Transverse colon (tissue), 4 donors: ENCODE data around the gene KRT8. TPM values are rescaled to one million over a fixed set of nuclear protein-coding genes. Genes with fewer than 3 reads are reported as not detected.

Experiments
- DNase-seq: peaks from one replicate; pipeline ENCODE4 v3.0.0-alpha.2; 2019
- H3K27ac ChIP-seq, 4 donors: fragments of 200-600 bp; sonication (generic); 2 replicates each; pipeline ENCODE4 v1.5.1; 2016 to 2018; ENCODE audit warnings: inconsistent platforms in 4 of 4
- H3K27me3 ChIP-seq: fragments of 200-600 bp; sonication (generic); 2 replicates; pipeline ENCODE4 v1.5.1; 2017; ENCODE audit warnings: inconsistent platforms
- H3K36me3 ChIP-seq, 4 donors: fragments of 200-600 bp; sonication (generic); 2 replicates each; pipeline ENCODE4 v1.5.1; 2017 to 2019; ENCODE audit warnings: inconsistent platforms in 4 of 4
- H3K4me1 ChIP-seq, 4 donors: fragments of 200-600 bp; sonication (generic); 2 replicates each; pipeline ENCODE4 v1.5.1; 2017 to 2020; ENCODE audit warnings: inconsistent platforms in 4 of 4
- H3K4me3 ChIP-seq, 4 donors: fragments of 200-600 bp; sonication (generic); 1 replicate in 1 of 4; 2 replicates in 3 of 4; pipeline versions ENCODE4 v1.5.1 to v1.6.1; 2017 to 2019; ENCODE audit warnings: inconsistent platforms in 4 of 4
- H3K9me3 ChIP-seq, 2 donors: fragments of 200-600 bp; sonication (generic); 2 replicates each; pipeline ENCODE4 v1.5.1; 2017 to 2019; ENCODE audit warnings: inconsistent platforms in 2 of 2
- EP300 ChIP-seq: sonication (generic); formaldehyde crosslinking; IDR thresholded peaks from one replicate; pipeline ENCODE4 v1.6.1; 2017; ENCODE audit warnings: antibody characterized with exemption, low read depth
- POLR2A ChIP-seq: fragments of 450-650 bp; IDR thresholded peaks from one replicate; pipeline ENCODE4 v1.6.1; 2016; ENCODE audit warnings: antibody characterized with exemption, mild to moderate bottlenecking, moderate library complexity
- POLR2AphosphoS5 ChIP-seq, 3 donors: sonication (generic); formaldehyde crosslinking; IDR thresholded peaks; one replicate each; pipeline ENCODE4 v1.6.1; 2016; ENCODE audit warnings: antibody characterized with exemption in 3 of 3
- WGBS, 2 donors: methylation state at CpG; one replicate each; pipeline ENCODE4 v1.1.5; 2018; ENCODE audit warnings: low coverage in 1 of 2; 5-methylcytosine and 5-hydroxymethylcytosine counted together
- in situ Hi-C, 4 donors: fragments of 200-750 bp; cut with MboI; loops; one replicate each; pipeline versions ENCODE4 v1.15.0 to v1.15.1; 2017; ENCODE audit warnings: low sequenced_read_pairs in 3 of 4, low pct_ligation_motif_present in 1 of 4, low pct_unique_long_range_greater_than_20kb in 1 of 4
- intact Hi-C: fragments of 100-400 bp; cut with DNase I; formaldehyde crosslinking; loops from one replicate; pipeline ENCODE4 v1.15.1; 2023; ENCODE audit warnings: low total_unique reads
- total RNA-seq, 4 donors: library from RNA; depleted of rRNA; stranded (reverse); fragments of >200 nt; gene quantifications; one replicate each; pipeline ENCODE4 v1.1.0, GENCODE V29; 2016
- TF ChIP-seq, protein P1 (sequence below), 5 experiments: fragments of 200-600 bp in 3 of 5; fragments of 450-650 bp in 2 of 5; sonication (generic) in 3 of 5; IDR thresholded peaks; 1 replicate in 2 of 5; 2 replicates in 3 of 5; pipeline ENCODE4 v1.5.1; 2016 to 2017; ENCODE audit warnings: antibody characterized with exemption in 5 of 5, inconsistent platforms in 3 of 5, mild to moderate bottlenecking in 2 of 5, moderate library complexity in 1 of 5

The KRT8 gene
- total RNA-seq, 4 donors from 2014 or later: 1,016 to 3,505 (median 2,245) TPM

DNA sequence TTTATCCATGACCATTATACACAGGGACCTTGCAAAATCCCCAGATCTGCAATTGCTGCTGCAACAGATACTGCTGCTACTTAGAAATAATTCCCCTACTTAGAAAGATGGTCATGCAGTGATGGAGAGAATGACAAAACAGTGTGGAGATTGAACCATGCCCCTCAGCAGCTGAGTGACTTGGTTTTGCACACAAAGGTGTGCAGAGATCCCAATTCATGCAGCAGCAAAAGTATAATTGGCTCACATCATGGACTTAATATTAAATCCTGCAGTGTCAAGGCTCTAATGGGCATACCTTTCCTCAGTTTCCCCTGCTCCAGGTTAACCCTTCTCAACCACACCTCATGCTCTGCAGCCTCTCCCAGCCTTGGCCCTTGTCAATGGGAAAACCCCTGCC, 53.1 kb downstream of the KRT8 start:
- Histone ChIP-seq H3K27ac (no peak overlapping the region), H3K4me1 (no peaks in the 10 kb centered on the region), H3K4me3 (no peak overlapping the region), H3K9me3 (no peaks in the 10 kb centered on the region), H3K27me3 (no peaks in the 10 kb centered on the region), H3K36me3 (no peaks in the 10 kb centered on the region)
- intact Hi-C loops: no loop called here
- in situ Hi-C loops: loop anchor here in 1 of 4 donors (25.0 kb wide), 1 partner anchor 464 kb away; the partner anchor contains the start of gene KRT84
- TF ChIP-seq POLR2A (no peak), POLR2AphosphoS5 (IDR thresholded peaks at IDR 0.05) (no peak), EP300 (no peak)
- TF ChIP-seq, protein P1, sequence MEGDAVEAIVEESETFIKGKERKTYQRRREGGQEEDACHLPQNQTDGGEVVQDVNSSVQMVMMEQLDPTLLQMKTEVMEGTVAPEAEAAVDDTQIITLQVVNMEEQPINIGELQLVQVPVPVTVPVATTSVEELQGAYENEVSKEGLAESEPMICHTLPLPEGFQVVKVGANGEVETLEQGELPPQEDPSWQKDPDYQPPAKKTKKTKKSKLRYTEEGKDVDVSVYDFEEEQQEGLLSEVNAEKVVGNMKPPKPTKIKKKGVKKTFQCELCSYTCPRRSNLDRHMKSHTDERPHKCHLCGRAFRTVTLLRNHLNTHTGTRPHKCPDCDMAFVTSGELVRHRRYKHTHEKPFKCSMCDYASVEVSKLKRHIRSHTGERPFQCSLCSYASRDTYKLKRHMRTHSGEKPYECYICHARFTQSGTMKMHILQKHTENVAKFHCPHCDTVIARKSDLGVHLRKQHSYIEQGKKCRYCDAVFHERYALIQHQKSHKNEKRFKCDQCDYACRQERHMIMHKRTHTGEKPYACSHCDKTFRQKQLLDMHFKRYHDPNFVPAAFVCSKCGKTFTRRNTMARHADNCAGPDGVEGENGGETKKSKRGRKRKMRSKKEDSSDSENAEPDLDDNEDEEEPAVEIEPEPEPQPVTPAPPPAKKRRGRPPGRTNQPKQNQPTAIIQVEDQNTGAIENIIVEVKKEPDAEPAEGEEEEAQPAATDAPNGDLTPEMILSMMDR (IDR thresholded peaks at IDR 0.05): no peak
- no peak for DNase-seq

DNA sequence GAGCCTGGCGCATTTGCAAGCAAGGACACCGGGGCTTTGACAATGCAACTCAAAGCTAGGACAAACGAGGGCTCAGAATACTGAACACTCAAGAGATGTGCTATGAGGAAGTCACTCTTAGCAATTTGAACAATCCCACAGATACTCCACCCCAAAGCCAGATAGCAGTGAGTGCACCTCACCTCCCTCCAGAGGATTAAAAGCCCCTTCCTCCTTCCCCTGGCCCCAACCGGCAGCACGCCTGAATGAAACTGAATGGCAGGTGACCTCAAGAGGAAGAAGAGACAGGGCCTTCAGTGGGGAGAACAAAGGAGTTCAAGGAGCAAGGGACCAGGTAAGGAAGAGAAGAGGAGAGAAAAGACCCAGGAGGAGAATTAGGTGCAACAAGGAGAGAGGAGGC, 54.2 kb downstream of the KRT8 start:
- Histone ChIP-seq H3K27ac (no peak overlapping the region), H3K36me3 (no peaks in the 10 kb centered on the region), H3K4me1 (no peaks in the 10 kb centered on the region), H3K9me3 (no peaks in the 10 kb centered on the region), H3K4me3 (no peak overlapping the region), H3K27me3 (no peaks in the 10 kb centered on the region)
- DNase-seq: no peak
- in situ Hi-C loops (loop anchor here in 1 of 4 donors (25.0 kb wide), 1 partner anchor 463 kb away; the partner anchor contains the start of gene KRT84), intact Hi-C loops (no loop called here)
- TF ChIP-seq, protein P1 (IDR thresholded peaks at IDR 0.05): no peak
- TF ChIP-seq EP300: no peak
- TF ChIP-seq POLR2AphosphoS5 (IDR thresholded peaks at IDR 0.05): no peak
- no peak for TF ChIP-seq POLR2A
- WGBS, 2 donors: 66 to 78% methylated on average over 4 to 5 of the region's 5 CpGs

DNA sequence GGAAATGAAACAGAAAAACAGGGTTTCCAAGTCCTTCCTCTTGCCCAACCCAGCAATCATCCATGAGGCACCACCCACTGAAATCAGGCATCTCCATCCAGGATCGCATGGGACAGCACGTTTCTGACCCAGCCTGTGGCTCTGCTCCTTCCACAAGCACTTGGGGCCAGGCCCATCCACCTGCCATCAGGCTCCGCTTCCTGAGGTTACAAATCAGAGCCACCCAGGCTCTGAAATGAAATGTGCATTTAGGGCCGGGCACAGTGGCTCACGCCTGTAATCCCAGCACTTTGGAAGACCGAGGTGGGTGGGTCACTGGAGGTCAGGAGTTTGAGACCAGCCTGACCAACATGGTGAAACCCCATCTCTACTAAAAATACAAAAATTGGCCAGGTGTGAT, 55.4 kb downstream of the KRT8 start:
- WGBS, 2 donors: 73 to 87% methylated on average over 3 to 6 of the region's 6 CpGs
- H3K27ac ChIP-seq: no peak overlapping the region
- no peak for DNase-seq
- in situ Hi-C loops (no loop called here), intact Hi-C loops (no loop called here)
- H3K27me3 ChIP-seq: no peaks in the 10 kb centered on the region
- no peak overlapping the region for H3K4me3 ChIP-seq
- H3K9me3 ChIP-seq: no peaks in the 10 kb centered on the region
- no peaks in the 10 kb centered on the region for H3K4me1 ChIP-seq
- no peaks in the 10 kb centered on the region for H3K36me3 ChIP-seq
- no peak for TF ChIP-seq POLR2AphosphoS5 (IDR thresholded peaks at IDR 0.05)
- no peak for TF ChIP-seq POLR2A
- TF ChIP-seq, protein P1 (IDR thresholded peaks at IDR 0.05): no peak

DNA sequence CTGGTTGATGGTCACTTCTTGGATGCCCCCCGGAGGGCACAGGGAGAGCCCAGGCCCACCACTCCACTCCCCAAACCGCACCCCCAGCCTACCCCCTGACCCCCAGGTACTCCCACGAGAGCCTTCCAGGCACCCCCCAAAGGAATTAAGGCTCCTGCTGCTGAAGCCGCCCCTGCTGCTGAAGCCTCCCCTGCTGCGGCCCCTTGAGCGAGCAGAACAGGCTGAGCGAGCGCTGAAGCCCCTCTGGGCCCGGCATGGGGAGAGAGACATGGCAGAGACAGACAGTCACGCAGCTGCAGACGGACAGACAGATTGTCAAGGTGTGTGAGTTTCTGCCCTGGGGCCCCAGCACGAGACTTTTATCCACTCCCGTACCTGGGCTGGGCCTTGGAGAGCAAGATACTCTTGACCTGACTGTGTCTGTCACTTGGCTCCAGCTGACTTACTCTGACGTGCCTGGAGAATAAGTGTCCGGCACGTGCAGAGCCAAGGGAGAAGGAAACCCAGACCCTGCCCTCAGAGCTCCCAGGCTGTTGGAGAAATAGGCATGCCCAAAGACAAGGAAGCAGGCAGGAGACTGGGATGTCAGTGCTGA, 56.1 kb downstream of the KRT8 start, which contains the start of gene KRT78:
Gene KRT78, minus strand, starts transcription at position 334 of the 595 bp plus-strand sequence. Its CDS starts 64 bp downstream, at position 270.
- H3K36me3 ChIP-seq: no peaks in the 10 kb centered on the region
- TF ChIP-seq, protein P1 (IDR thresholded peaks at IDR 0.05): no peak
- TF ChIP-seq POLR2AphosphoS5 (IDR thresholded peaks at IDR 0.05) (no peak), POLR2A (no peak), EP300 (no peak)
- intact Hi-C loops: no loop called here
- H3K9me3 ChIP-seq: no peaks in the 10 kb centered on the region
- 80 to 100% methylated on average over 1 to 16 of the region's 16 CpGs for WGBS, 2 donors
- no peak within 1 kb of the TSS for H3K4me3 ChIP-seq
- DNase-seq: no peak
- in situ Hi-C loops: no loop called here
- H3K27me3 ChIP-seq: no peaks in the 10 kb centered on the region
- H3K27ac ChIP-seq: no peak within 1 kb of the TSS
- no peaks in the 10 kb centered on the region for H3K4me1 ChIP-seq
